Mesothelial cell of epicardium (in vitro differentiated cells): ENCODE results near the gene ARHGAP6. TPM values are rescaled to one million over a fixed set of nuclear protein-coding genes. Genes with fewer than 3 reads are reported as not detected.

Experiments
- DNase-seq, 2 experiments: peaks; one replicate each; pipeline ENCODE4 v3.0.0; 2021; ENCODE audit warnings: low spot score in 2 of 2; ENCODE audit not compliant: unreplicated experiment in 2 of 2
- H3K27ac Mint-ChIP-seq: 2 replicates; pipeline ENCODE4 v1.8.0; 2021; ENCODE audit warnings: mixed read lengths
- H3K27me3 Mint-ChIP-seq: 2 replicates; pipeline ENCODE4 v1.8.0; 2021; ENCODE audit warnings: low read depth, mixed read lengths
- H3K36me3 Mint-ChIP-seq: 2 replicates; pipeline ENCODE4 v1.8.0; 2021; ENCODE audit warnings: mixed read lengths
- H3K4me1 Mint-ChIP-seq: 2 replicates; pipeline ENCODE4 v1.8.0; 2021; ENCODE audit warnings: mixed read lengths
- H3K4me3 Mint-ChIP-seq: 2 replicates; pipeline ENCODE4 v1.8.0; 2021; ENCODE audit warnings: mild to moderate bottlenecking, moderate library complexity, mixed read lengths
- H3K9me3 Mint-ChIP-seq: 2 replicates; pipeline ENCODE4 v1.8.0; 2021; ENCODE audit warnings: mixed read lengths
- total RNA-seq: library from RNA; stranded (reverse); gene quantifications from 3 replicates; pipeline ENCODE4 v1.2.1, GENCODE V29; 2021
- TF ChIP-seq, protein P1 (sequence below): fragments of 200-600 bp; sonication (generic); IDR thresholded peaks from one replicate; pipeline ENCODE4 v1.5.0; 2021; ENCODE audit warnings: antibody characterized with exemption; ENCODE audit not compliant: unreplicated experiment

ARHGAP6 gene
- total RNA-seq, 1 donor from 2014 or later, result 5.3 TPM

GRCh38 chrX:11655282-11656015 is 10.3 kb downstream of the ARHGAP6 start:
- no peaks in the 10 kb centered on the region for H3K36me3 Mint-ChIP-seq

GRCh38 chrX:11648705-11649519 is 16.8 kb downstream of the ARHGAP6 start:
- TF ChIP-seq, protein P1, sequence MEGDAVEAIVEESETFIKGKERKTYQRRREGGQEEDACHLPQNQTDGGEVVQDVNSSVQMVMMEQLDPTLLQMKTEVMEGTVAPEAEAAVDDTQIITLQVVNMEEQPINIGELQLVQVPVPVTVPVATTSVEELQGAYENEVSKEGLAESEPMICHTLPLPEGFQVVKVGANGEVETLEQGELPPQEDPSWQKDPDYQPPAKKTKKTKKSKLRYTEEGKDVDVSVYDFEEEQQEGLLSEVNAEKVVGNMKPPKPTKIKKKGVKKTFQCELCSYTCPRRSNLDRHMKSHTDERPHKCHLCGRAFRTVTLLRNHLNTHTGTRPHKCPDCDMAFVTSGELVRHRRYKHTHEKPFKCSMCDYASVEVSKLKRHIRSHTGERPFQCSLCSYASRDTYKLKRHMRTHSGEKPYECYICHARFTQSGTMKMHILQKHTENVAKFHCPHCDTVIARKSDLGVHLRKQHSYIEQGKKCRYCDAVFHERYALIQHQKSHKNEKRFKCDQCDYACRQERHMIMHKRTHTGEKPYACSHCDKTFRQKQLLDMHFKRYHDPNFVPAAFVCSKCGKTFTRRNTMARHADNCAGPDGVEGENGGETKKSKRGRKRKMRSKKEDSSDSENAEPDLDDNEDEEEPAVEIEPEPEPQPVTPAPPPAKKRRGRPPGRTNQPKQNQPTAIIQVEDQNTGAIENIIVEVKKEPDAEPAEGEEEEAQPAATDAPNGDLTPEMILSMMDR, result no peak
- no peaks in the 10 kb centered on the region for H3K4me1 Mint-ChIP-seq
- no peak overlapping the region for H3K4me3 Mint-ChIP-seq
- H3K27ac Mint-ChIP-seq, result no peak overlapping the region
- DNase-seq, result no peak
- H3K9me3 Mint-ChIP-seq, result peaks cover 24% of the 10 kb centered on the region
- peaks cover under 1% of the 10 kb centered on the region for H3K27me3 Mint-ChIP-seq
- H3K36me3 Mint-ChIP-seq, result no peaks in the 10 kb centered on the region

More at GRCh38 chrX:11655282-11656015, 10.3 kb downstream of the ARHGAP6 start:
- TF ChIP-seq, protein P1, result no peak
- H3K4me1 Mint-ChIP-seq, result no peaks in the 10 kb centered on the region
- peaks cover 40% of the 10 kb centered on the region for H3K9me3 Mint-ChIP-seq
- H3K4me3 Mint-ChIP-seq, result no peak overlapping the region
- peaks cover 32% of the 10 kb centered on the region for H3K27me3 Mint-ChIP-seq
- no peak for DNase-seq
- no peak overlapping the region for H3K27ac Mint-ChIP-seq

- no peak for DNase-seq
- peaks cover 26% of the 10 kb centered on the region for H3K9me3 Mint-ChIP-seq
- TF ChIP-seq, protein P1, result no peak
- no peaks in the 10 kb centered on the region for H3K36me3 Mint-ChIP-seq
- H3K27ac Mint-ChIP-seq, result no peak overlapping the region
- H3K4me1 Mint-ChIP-seq, result no peaks in the 10 kb centered on the region
- peaks cover 2% of the 10 kb centered on the region for H3K27me3 Mint-ChIP-seq
- no peak overlapping the region for H3K4me3 Mint-ChIP-seq
Observed at GRCh38 chrX:11647138-11647537, 18.6 kb downstream of the ARHGAP6 start.

- Mint-ChIP-seq H3K9me3 (peaks cover 20% of the 10 kb centered on the region), H3K4me3 (no peak overlapping the region), H3K36me3 (no peaks in the 10 kb centered on the region), H3K27me3 (peaks cover 2% of the 10 kb centered on the region), H3K4me1 (peaks cover 3% of the 10 kb centered on the region), H3K27ac (no peak overlapping the region)
- DNase-seq, result no peak
- TF ChIP-seq, protein P1, result no peak
Observed at GRCh38 chrX:11641349-11642065, 24.2 kb downstream of the ARHGAP6 start.

GRCh38 chrX:11640089-11640488 is 25.6 kb downstream of the ARHGAP6 start:
- no peak overlapping the region for H3K27ac Mint-ChIP-seq
- H3K4me1 Mint-ChIP-seq, result peaks cover 3% of the 10 kb centered on the region
- DNase-seq, result no peak
- H3K9me3 Mint-ChIP-seq, result peaks cover 16% of the 10 kb centered on the region
- H3K4me3 Mint-ChIP-seq, result no peak overlapping the region
- H3K27me3 Mint-ChIP-seq, result peaks cover 2% of the 10 kb centered on the region
- H3K36me3 Mint-ChIP-seq, result no peaks in the 10 kb centered on the region
- TF ChIP-seq, protein P1, result no peak
